G401 (cell line): ENCODE results near the gene KIF3A. TPM values are rescaled to one million over a fixed set of nuclear protein-coding genes. Genes with fewer than 3 reads are reported as not detected.

Experiments
- DNase-seq: peaks from one replicate; pipeline ENCODE4 v3.0.0-alpha.2; 2015; ENCODE audit warnings: low spot score
- in situ Hi-C: cut with HindIII; loops from 2 replicates; pipeline ENCODE4 v1.10.0; 2016; ENCODE audit warnings: low sequenced_read_pairs, mixed read lengths
- total RNA-seq: library from RNA; depleted of rRNA; stranded (reverse); fragments of >200 nt; shearing (Covaris generic); gene quantifications from 2 replicates; pipeline ENCODE4 v1.2.3, GENCODE V29; 2014

The KIF3A gene
- total RNA-seq, 1 experiment from 2014 or later, result 6.4 TPM

DNA sequence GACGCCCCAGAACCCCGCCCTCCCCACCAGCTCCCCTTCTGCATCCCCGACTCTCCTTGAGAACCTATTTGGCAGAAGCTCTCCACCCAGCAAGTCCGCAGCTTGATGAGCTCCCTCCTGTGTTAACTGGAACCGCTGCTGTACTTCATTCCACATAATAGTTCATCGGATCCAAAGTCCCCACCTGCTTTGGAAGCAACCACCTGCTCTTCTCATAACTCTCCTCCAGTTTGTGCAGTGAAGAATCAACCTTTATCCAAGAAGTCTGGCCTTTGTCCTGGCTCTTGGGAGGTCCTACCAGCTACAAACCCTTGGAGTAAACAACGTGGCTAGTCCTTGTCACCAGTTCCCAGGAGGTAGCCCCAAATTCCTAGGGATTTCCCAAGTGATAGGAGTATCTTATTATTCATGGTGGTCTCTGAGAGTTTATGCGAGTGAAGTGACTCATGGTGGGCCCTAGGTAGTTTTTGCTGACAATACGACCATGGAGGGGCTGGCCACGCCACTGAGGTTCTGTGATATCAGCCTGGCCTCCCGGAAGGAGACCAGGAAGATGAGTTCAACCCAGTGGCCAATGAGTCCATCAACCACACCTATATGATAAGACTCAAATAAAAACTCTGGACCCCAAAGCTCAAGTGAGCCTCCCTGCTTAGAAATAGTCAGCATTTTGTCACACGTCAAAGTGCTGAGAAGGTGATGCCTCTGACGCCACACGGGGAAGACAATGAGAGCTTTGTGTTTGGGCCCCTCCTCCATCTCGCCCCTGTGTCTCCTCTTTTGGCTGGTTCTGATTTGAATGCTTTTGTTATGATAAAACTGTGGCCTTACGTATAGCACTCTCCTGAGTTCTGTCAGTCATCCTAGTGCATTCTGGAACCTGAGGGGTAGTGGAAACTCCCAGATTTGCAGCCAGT, 67.1 kb downstream of the KIF3A start:
- in situ Hi-C loops, result no loop called here
- DNase-seq, result no peak

GRCh38 chr5:132669455-132669820, 67.9 kb downstream of the KIF3A start:
- DNase-seq, result no peak
- in situ Hi-C loops, result no loop called here

- in situ Hi-C loops, result no loop called here
Observed at GRCh38 chr5:132668706-132669454, 68.5 kb downstream of the KIF3A start.

DNA sequence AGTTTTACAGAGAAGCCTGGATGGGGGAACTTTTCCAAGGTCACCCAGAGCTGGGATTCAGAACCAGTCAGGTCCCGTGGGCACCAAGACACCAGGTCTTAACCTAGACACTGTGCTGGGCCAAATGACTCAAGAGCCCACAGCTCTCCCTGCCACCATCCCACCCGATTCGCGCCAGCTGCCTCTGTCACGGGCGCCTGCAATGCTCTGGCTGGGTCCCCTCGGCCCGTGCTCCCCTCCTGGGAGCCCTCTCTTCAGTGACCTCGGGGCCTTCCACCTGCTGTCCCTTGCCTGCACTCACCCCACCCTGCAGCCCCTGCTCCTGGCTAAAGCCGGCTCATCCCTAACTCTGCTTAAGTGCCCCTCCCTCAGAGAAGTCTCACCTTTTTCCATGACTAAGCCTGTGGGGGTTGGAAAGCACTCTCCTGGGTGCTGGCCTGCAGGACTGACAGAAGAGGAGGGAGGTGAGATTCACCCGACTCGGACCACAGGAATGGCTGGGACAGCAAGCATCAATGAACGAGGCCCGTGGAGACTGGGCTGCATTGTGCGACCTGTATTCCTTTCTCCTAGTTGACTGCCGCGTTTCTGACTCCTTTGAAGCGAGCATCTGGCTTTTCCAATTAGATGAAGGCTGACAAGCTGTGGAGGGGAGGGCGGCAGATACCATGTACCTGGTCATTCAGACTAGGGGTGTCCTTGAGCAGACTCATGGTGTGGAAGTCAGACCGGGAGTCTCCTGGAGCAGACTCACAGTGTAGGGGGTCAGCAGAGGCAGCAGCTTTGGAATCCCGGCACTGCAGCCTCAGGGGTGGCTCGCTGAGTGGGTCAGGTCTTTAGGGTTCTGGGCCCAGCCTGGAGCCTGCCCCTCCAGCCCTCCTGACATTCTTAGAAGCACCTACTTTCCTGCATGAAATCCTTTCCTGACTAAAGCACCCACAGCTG, 69.3 kb downstream of the KIF3A start:
- no peak for DNase-seq
- in situ Hi-C loops, result no loop called here

More at GRCh38 chr5:132668706-132669454, 68.5 kb downstream of the KIF3A start:
- DNase-seq, result no peak

GRCh38 chr5:132667309-132667708, 70.0 kb downstream of the KIF3A start:
- in situ Hi-C loops, result no loop called here
- no peak for DNase-seq

- DNase-seq, result no peak
- in situ Hi-C loops, result no loop called here
Observed at GRCh38 chr5:132666310-132667123, 70.8 kb downstream of the KIF3A start.

- no peak for DNase-seq
Observed at GRCh38 chr5:132665574-132666080, 71.7 kb downstream of the KIF3A start.

GRCh38 chr5:132664696-132665209, 72.6 kb downstream of the KIF3A start:
- in situ Hi-C loops, result no loop called here
- no peak for DNase-seq

More at GRCh38 chr5:132665574-132666080, 71.7 kb downstream of the KIF3A start:
- in situ Hi-C loops, result no loop called here

GRCh38 chr5:132663771-132664695, 73.3 kb downstream of the KIF3A start:
- in situ Hi-C loops, result no loop called here
- no peak for DNase-seq

DNA sequence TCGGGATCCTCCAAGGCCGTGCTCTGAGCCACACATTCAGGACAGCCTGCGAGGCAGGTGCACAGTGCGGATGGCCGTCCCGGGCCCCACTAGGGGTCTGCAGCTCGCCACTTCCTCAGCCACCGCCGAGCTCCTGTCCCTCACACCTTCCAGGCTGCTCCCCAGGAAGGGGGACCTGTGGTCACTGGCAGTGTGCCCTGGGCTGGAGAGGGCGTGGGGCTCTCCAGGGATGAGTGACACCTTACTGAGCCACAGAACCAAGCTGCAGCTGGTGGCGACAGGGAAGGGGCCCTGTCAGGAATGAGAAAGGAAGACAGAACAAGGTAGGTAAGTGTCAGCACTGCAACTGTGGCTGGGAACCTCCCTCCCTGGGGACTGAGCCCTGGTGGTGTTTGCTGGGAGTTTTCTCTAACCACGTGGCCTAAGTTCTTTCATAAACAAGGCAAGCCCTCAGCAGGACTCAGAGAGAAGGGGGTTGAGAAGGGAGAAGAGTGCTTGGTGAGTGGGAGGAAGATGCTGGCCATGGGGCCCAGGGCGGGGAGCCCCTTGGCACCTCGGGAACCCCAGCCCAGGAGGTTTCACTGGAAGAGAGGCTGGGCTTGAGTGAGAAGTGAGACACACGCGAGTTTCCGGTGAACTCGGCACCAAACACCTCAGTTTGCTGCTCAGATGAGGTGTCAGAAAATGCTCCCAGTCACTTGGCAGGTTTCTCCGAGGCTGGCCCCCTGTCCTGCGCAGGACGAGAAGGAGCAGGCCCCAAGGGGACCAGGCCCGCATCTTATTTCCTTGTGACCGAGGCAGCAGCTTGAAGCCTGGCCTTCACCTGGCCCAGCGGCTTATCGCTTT, 74.2 kb downstream of the KIF3A start:
- no peak for DNase-seq
- in situ Hi-C loops, result no loop called here

GRCh38 chr5:132662004-132662401, 75.3 kb downstream of the KIF3A start:
- no peak for DNase-seq
- in situ Hi-C loops, result no loop called here

DNA sequence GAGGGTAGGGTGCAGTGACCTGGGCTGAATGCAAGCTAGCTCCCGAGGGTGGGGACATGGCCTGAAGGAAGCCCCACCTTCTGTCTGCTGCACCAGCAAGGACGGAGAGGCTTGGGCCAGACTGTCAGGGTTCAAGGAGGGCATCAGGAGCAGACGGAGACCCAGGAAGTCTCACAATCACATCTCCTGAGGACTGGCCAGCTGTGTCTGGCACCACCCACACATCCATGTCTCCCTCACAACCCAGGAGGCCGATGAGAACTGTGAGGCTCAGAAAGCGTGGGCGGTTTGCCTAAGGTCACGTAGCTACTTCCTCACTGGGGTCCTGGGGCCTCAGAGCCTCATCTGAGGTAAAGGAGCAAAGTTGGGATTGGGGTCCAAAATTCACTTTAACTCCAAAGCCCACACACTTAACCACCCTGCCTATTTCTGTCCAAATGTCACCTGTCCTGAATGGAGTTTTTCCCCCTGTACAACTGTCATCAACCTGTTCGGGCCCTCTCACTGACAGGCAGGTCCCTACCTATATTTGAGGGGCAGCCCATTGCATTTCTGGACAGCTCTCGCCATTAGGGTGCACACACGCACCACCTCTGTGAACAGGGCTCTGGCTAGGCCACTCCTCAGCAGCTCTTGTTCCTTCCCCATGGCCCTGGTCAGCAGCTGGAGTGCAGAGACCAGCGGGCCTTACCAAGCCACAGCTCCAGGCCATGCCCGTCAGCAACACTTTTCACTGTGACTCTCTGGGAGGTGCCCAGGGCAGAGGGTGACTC, 75.9 kb downstream of the KIF3A start:
- no peak for DNase-seq
- in situ Hi-C loops, result no loop called here

GRCh38 chr5:132659598-132660493, 77.5 kb downstream of the KIF3A start:
- in situ Hi-C loops, result no loop called here
- DNase-seq, result no peak
